GM12892 (cell line): ENCODE results near the gene CLEC16A.

Experiments
- POLR2A ChIP-seq: IDR thresholded peaks from 2 replicates; pipeline ENCODE4 v1.6.1; 2011; ENCODE audit warnings: low read depth, low read length, control low read depth
- POLR2AphosphoS5 ChIP-seq: IDR thresholded peaks from 2 replicates; pipeline ENCODE4 v1.6.1; 2011; ENCODE audit warnings: low read depth, low read length, control low read depth
- TAF1 ChIP-seq: IDR thresholded peaks from 2 replicates; pipeline ENCODE4 v1.6.1; 2011; ENCODE audit warnings: low read depth, mild to moderate bottlenecking, control low read depth, low read length, borderline replicate concordance

DNA sequence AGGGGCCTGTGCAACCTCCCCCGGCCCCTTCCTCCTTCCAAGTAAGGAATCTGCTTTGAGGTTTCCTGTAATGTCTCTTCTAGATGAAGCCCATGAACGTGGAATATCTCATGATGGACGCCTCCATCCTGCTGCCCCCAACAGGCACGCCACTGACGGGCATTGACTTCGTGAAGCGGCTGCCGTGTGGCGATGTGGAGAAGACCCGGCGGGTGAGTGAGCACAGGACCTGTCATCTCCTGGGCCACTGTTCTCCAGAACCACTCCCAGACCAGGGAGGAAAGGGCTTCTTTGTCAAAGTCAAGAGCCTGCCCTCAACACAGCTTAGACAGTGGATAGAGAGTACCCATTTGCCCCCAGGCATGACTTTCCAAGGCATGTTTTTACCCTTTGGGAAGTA, 107.1 kb downstream of the CLEC16A start:
- TF ChIP-seq POLR2A (no peak), TAF1 (no peak), POLR2AphosphoS5 (no peak)
